Activated CD4-positive, alpha-beta T cell treated with anti-CD3 and anti-CD28 coated beads, Interleukin-2, amount 50 U/mL, for 16 hours (primary cell): ENCODE data around the gene FBXL12.
"Not testable (repeated sequence)": the region's sequence is repeated elsewhere in the genome, so short reads cannot be mapped to it uniquely, and the experiment has no call there.

Source experiments
- DNase-seq: peaks from one replicate; pipeline ENCODE4 v3.0.0-alpha.2; 2020

FBXL12 gene

DNA sequence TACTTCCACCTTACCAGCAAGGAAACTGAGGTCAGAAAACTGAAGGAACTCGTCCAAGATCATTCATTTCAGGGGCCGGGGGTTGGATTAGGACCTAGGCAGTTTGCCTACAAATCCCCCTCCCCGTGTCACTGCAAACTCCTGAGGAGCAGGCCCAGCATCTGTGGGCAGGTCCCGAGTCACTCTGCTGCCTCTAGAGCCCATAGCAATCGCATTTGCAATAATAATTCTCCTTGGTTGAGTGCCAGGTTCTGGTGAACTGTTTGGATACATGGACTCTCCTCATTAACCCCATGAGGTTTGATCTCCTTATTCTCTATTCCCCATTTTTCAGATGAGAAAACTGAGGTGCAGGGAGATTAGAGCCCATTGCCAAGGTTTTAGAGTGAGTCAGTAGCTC is 17.1 kb upstream of the FBXL12 start:
- DNase-seq = no peak

DNA sequence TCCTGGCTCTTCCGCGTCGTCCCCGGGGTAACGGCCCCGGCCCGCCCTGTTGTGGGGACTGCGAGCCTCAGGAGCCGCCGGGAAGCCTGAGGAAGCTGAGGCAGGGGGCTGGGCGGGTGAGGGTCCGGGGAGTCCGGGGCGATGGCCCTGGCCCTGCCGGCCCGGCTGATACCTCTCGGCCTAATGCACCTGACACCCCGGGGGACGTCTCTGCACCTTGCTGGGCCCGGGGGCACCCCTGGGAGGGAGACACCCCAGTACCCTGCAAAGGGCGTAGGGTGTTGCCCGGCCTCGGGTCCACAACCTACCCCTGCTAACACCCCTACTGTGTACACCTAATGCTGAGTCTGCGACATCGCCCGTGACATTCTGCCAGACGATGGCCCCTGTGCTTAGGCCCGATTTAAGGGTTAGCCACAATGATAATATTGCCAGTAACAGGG is 16.6 kb upstream of the FBXL12 start:
- no peak for DNase-seq

DNA sequence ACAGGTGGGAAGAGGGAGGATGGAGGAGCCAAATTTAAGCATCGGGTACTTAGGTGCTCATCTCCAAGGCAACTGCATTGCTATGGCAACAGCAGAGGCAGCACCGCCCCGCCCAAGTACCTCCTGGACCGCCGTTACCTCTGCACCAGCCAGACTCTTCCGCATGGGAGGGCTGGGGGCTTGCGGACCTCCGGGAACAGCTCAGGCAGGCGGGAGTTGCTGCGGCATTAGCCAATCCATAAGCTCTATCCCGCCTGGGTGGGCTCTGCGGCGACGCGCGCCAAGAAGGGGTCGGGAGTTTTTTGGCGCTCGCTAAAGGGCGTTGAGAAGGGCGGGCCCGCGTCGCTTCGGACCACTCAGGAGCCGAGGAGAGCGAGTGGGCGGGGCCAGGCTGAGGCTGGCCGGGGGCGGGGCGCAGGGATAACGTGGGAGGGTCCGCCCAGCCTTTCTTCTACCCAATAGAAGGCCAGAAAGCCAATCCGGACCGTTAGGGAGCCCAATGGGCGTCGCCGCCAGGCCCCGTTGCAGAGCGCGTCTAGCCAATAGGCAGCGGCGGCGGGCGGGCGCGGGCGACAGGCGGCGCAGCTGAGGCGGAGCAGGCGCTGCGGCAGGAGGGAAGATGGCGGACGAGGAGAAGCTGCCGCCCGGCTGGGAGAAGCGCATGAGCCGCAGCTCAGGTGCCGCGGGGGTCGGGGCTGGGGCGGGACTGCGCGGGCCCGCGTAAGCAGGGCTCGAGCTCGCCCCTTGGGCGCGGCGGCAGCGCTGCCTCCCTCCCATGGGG is 16.0 kb upstream of the FBXL12 start, which contains the start of gene PIN1:
TSS of gene PIN1 (plus strand) at position 593 of the 781 bp plus-strand sequence. CDS start at position 620, 27 bp downstream.
- DNase-seq = peak; percentile 99

DNA sequence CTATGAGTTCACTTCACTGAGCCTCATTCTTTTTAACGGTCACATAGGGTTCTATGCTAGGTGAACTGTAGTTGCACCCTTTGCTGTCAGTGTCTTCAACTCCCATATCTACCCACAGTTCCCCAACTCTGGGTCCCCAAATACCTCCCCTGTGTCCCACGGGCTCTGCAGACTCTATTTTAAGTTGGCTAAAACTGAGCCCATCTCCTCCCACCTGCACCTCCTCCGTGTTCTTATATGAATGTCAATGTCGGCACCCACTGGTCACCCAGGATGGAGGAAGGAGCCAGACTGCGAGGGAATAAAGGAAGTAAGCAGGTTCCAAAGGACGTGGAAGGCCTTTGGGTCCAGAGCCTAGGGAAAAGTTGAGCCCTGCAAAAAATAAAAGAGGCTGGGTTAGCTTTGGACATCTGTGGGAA is 15.4 kb upstream of the FBXL12 start:
- DNase-seq = no peak

- no peak for DNase-seq
Observed at GRCh38 chr19:9828551-9829063, 9.7 kb upstream of the FBXL12 start.

DNA sequence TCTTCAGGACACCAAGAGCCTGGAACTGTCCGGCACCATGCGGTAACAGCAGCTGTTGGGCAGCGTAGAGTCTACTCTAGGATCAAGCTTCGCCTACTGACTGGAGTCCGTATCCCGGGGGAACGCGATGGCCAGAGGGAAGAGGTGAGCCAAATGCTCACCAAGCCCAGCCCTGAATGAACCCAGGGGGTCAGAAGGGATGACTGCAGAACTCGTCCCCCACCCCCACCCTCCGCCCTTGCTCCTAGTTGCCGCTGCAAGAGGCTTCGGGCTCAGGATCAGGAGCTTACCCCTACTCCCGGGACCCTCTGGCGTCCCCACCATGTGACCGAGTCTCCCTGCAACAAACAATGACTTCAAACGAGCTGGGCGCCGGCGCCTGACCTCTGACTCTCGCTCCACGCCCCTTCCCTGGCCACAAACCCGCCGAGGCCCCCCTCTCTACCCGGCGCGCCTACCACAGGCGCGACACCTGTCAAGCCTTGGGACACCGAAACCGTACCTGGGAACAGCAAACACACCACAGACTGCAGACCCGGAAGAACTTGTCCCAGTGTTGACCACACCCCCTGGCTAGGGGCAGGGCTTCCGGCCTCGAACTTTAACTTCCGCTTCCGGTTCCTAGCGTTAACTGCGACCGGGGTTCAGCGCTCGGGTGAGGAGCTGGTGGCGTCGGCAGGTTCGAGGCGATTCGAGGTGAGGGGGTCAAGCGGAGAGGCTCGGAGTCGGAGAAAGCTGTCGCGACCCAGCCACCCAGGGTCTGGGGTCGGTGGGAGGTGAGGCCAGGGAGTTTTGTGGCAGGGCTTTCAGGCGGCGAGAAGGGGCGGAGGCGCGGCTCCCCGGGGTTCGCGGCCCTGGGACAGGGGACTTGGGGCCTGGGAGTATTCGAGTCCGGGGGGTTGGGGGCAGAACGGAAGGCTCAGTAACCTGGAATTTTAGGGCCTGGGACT is 8.7 kb upstream of the FBXL12 start, which contains the start of gene UBL5:
TSS of gene UBL5 (plus strand) at position 630 of the 950 bp plus-strand sequence. CDS start 420 bp downstream, outside the sequence.
- peak; percentile 94 for DNase-seq

DNA sequence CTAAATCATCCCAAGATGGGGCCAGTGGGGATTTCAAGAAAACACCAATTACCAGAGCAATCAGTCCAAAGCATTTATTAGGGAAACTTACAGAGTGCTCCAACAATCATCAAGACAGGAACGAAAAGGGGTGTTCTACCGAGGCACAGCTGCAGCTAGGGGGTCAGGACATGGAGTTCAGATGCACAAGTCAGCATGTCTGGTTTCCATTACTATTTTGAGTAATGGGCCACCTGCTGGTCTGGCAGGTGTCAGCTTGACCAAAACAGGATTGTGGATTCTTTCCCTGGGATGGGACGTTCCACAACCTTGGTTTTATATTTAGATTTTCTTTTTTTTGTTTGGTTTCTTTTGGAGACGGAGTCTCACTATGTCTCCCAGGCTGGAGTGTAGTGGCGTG is 4.9 kb upstream of the FBXL12 start:
- no peak for DNase-seq

GRCh38 chr19:9820034-9820433 is 1.2 kb upstream of the FBXL12 start:
- not testable (repeated sequence) for DNase-seq

DNA sequence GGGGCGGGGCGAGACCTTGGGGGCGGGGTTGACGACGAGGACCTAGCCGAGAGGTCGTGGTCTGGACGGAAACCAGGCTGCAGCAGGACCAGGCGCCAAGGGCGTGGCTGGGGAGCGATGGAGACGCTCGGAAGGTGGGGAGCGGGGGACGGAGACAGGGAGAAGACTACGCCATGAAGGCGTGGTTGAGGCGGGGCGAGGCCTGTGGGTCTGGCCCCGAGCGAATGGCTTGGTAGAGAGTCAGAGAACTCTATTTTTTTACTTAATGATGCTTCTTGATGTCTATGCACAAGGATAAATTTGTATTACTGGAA is 674 bp upstream of the FBXL12 start:
- DNase-seq = no peak

- DNase-seq = no peak
Observed at GRCh38 chr19:9818175-9818733, 625 bp downstream of the FBXL12 start.

GRCh38 chr19:9811139-9811538 is 7.7 kb downstream of the FBXL12 start:
- DNase-seq = no peak

GRCh38 chr19:9808855-9809824 is 9.7 kb downstream of the FBXL12 start:
- no peak for DNase-seq

DNA sequence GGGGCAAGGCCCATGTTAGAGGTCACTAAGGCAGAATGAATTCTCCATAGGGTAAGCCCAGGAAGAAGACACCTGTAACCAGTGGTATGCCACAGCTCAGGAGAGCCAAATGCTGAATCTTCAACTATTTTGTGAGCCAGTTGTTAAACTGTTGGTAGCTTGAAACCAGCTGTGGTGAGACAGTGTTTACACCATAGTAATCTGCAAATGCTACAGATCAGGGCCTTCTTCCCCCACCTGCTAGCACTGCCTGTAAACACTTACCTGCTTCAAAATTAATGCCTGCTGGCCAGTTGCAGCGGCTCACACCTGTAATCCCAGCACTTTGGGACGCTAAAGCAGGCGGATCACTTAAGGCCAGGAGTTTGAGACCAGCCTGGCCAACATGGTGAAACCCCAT is 12.1 kb downstream of the FBXL12 start:
- no peak for DNase-seq

DNA sequence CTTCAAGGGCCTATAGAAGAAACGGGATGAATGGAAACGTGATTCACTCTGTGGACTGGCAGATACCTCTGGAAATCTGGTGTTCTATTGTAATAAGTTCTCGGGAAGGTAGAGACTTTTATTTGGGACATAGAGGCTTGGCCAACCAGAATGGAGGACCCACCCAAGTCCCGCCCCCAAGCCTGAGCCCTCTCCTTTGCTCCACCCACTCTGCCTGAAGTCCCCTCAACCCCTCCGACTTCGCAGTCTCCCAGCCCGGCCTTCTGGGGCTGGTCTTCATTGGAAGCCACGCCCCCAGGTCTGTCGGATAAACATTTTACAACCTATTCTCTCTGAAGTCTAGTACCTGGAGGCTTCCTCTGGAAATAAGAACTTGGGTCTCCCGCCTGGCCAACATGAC is 16.9 kb downstream of the FBXL12 start:
- no peak for DNase-seq

DNA sequence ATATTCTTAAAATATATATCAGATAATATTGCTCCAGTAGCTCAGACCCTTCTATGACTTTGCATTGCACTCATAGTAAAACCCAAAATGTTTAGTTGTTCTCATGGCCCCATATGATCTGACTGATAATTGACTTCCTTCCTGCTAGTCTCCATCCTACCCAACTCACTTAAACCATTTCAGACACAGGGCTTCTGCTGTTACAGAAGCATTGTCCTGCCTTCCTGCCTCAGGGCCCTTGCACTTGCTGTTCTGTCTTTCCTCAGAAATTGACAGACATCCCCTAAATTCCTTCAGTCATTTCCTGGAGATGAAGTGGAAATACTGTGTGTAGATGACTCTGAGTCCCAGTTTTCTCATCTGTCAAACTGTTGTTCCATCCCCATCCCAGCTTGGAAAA is 19.7 kb downstream of the FBXL12 start:
- DNase-seq = peak; percentile 24

- DNase-seq = no peak
Observed at GRCh38 chr19:9797871-9798270, 21.0 kb downstream of the FBXL12 start.

- DNase-seq = peak; percentile 87
Observed at GRCh38 chr19:9796113-9796773, 22.6 kb downstream of the FBXL12 start.

DNA sequence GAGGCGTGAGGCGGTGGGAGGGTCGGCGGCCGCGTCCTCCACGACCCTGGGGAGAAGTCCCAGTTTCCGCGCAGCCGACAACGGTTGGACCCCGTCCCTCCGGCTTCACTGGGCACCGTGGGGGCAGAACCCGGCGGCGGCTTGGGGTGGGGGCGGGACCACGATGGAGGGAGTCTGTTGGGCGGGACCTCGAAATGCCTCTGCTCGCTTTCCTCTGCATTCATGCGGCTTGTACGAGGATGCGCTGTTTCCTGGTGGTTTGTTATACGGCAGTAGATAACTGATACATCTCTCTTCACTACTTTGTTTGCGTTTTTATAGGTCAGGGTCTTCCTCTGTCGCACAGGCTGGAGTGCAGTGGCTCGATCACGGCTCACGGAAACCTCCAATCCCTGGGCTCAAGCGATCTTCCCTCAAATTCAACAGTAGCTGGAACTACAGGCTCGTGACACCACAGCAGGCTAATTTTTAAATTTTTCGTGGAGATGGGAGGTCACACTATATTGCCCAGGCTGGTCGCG is 25.7 kb downstream of the FBXL12 start:
- peak; percentile 45 for DNase-seq

GRCh38 chr19:9792206-9793070 is 26.4 kb downstream of the FBXL12 start:
- peak; percentile 86 for DNase-seq
